H54 (cell line): ENCODE measurements around the gene TMEM220.
"Not testable (repeated sequence)": the region's sequence is repeated elsewhere in the genome, so short reads cannot be mapped to it uniquely, and the experiment has no call there.

ENCODE experiments used
- DNase-seq: peaks from one replicate; pipeline ENCODE4 v3.0.0; 2011; ENCODE audit warnings: low spot score, mixed read lengths; ENCODE audit not compliant: insufficient read length
- FAIRE-seq: peaks from 3 replicates; lab custom pipeline; 2011; peaks lifted over from hg19 to GRCh38; lab: Jason Lieb, UNC
- POLR2A ChIP-seq: IDR thresholded peaks from 2 replicates; pipeline ENCODE4 v1.6.1; 2011; ENCODE audit warnings: low read depth, mild to moderate bottlenecking, low read length

The TMEM220 gene

GRCh38 chr17:10743316-10744009 lies 13.6 kb upstream of the TMEM220 start:
- no peak for DNase-seq
- FAIRE-seq = no peak
- TF ChIP-seq POLR2A = no peak

GRCh38 chr17:10742431-10742830 lies 12.6 kb upstream of the TMEM220 start:
- FAIRE-seq (no peak), DNase-seq (no peak)
- no peak for TF ChIP-seq POLR2A

- DNase-seq = no peak
- no peak for TF ChIP-seq POLR2A
- FAIRE-seq = no peak
Measured at GRCh38 chr17:10741416-10742135, 11.8 kb upstream of the TMEM220 start.

GRCh38 chr17:10739386-10739785 lies 9.6 kb upstream of the TMEM220 start:
- no peak for FAIRE-seq
- no peak for DNase-seq
- no peak for TF ChIP-seq POLR2A

GRCh38 chr17:10738521-10739258 lies 8.9 kb upstream of the TMEM220 start:
- DNase-seq (no peak), FAIRE-seq (no peak)
- no peak for TF ChIP-seq POLR2A

- no peak for TF ChIP-seq POLR2A
- FAIRE-seq (no peak), DNase-seq (no peak)
Measured at GRCh38 chr17:10737736-10738135, 7.9 kb upstream of the TMEM220 start.

- no peak for FAIRE-seq
- peak; percentile 56 for DNase-seq
Measured at GRCh38 chr17:10737168-10737622, 7.4 kb upstream of the TMEM220 start.

GRCh38 chr17:10735821-10736220 lies 6.0 kb upstream of the TMEM220 start:
- DNase-seq = no peak
- no peak for TF ChIP-seq POLR2A
- no peak for FAIRE-seq

More at GRCh38 chr17:10737168-10737622, 7.4 kb upstream of the TMEM220 start:
- TF ChIP-seq POLR2A = no peak

- TF ChIP-seq POLR2A = no peak
- DNase-seq (no peak), FAIRE-seq (no peak)
Measured at GRCh38 chr17:10735251-10735650, 5.4 kb upstream of the TMEM220 start.

- DNase-seq (no peak), FAIRE-seq (no peak)
- no peak for TF ChIP-seq POLR2A
Measured at GRCh38 chr17:10733666-10734065, 3.8 kb upstream of the TMEM220 start.

- DNase-seq, FAIRE-seq: not testable (repeated sequence)
Measured at GRCh38 chr17:10732121-10732520, 2.3 kb upstream of the TMEM220 start.

- no peak for TF ChIP-seq POLR2A
- FAIRE-seq (no peak), DNase-seq (no peak)
Measured at GRCh38 chr17:10731408-10731879, 1.6 kb upstream of the TMEM220 start.

GRCh38 chr17:10730247-10730646 lies 424 bp upstream of the TMEM220 start:
- FAIRE-seq, DNase-seq: not testable (repeated sequence)

GRCh38 chr17:10728331-10728892 lies 1.4 kb downstream of the TMEM220 start:
- DNase-seq (no peak), FAIRE-seq (no peak)
- no peak for TF ChIP-seq POLR2A

GRCh38 chr17:10727192-10727591 lies 2.6 kb downstream of the TMEM220 start:
- no peak for FAIRE-seq
- no peak for TF ChIP-seq POLR2A

More at GRCh38 chr17:10727192-10727591, 2.6 kb downstream of the TMEM220 start:
- no peak for DNase-seq
